ENCODE measurements around the gene NT5M. TPM values are rescaled to one million over a fixed set of nuclear protein-coding genes. Genes with fewer than 3 reads are reported as not detected.

Gene NT5M
- total RNA-seq, 1 experiment from 2014 or later = 10.2 TPM

DNA sequence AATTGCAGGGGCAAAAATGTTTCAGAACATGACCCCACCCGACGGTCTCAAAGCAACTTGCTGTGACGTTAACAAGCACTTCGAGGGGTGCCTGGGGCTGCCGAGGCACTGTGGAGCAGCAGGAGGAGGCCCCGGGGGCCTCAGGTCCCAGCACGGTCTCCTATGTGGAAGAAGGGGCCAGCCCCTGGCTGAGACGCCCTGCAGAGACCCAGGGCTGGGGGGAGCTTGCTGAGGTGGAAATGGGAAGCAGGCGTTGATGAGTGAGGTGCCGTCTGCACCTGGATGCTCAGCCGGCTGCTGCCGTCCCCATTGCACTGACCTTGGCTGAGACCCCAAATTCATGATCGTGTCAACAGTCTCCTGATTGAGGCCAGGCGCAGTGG is 46.5 kb downstream of the NT5M start:
- ChIA-PET RAD21 (ENCODE audit: low non-redundant PET in 1 of 2, low total read pairs in 2 of 2, uncharacterized antibody in 2 of 2, unreplicated experiment in 2 of 2) (no interaction called here), CTCF (interaction anchor here (1.0 kb wide), 1 partner anchor 264 kb away, joined by 3 read pairs; no protein-coding TSS in a partner anchor), POLR2A (no interaction called here)
- no peaks in the 10 kb centered on the region for H3K36me3 ChIP-seq (ENCODE audit: control insufficient read depth in 1 of 2, insufficient read depth in 2 of 2, low read length in 2 of 2)
- no peaks in the 10 kb centered on the region for H3K79me2 ChIP-seq (ENCODE audit: insufficient read depth, low read length)
- H3K4me2 ChIP-seq (ENCODE audit: low read length) = no peak overlapping the region
- no peak overlapping the region for H3K27ac ChIP-seq (ENCODE audit: low read depth, low read length)
- BruUV-seq (replicated peaks) = no TSS peak
- DNase-seq (ENCODE audit: low read depth, low spot score) (no peak), ATAC-seq (no peak)
- intact Hi-C loops (cut with micrococcal nuclease) = loop anchor here (10.0 kb wide), 2 partner anchors 515 to 685 kb away; partner anchors contain the start of genes ATPAF2 and GID4
- H3K4me1 ChIP-seq (ENCODE audit: control insufficient read depth in 1 of 2, insufficient read depth in 2 of 2, low read length in 2 of 2) = peaks cover 0 to 16% of the 10 kb centered on the region in 2 experiments; a peak in 2 of 4 replicates
- H3K9me2 ChIP-seq (ENCODE audit: insufficient read depth) = no peaks in the 10 kb centered on the region
- no peaks in the 10 kb centered on the region for H3K9me3 ChIP-seq (ENCODE audit: control insufficient read depth in 1 of 2, insufficient read depth in 1 of 2, low read depth in 1 of 2, low read length in 2 of 2)
- H2AFZ ChIP-seq (ENCODE audit: low read depth, low read length, poor library complexity, severe bottlenecking) = no peak overlapping the region
- no peak overlapping the region for H3K4me3 ChIP-seq (replicated peaks in 1 of 2; ENCODE audit: low read depth in 1 of 2, low read length in 2 of 2)
- no peaks in the 10 kb centered on the region for H4K20me1 ChIP-seq (ENCODE audit: insufficient read depth)
- TF ChIP-seq SRF (IDR thresholded peaks at IDR 0.05; ENCODE audit: low read depth) = no peak
- no peak for TF ChIP-seq FOSL1 (IDR thresholded peaks at IDR 0.05; ENCODE audit: low read depth)
- TF ChIP-seq, protein P1, sequence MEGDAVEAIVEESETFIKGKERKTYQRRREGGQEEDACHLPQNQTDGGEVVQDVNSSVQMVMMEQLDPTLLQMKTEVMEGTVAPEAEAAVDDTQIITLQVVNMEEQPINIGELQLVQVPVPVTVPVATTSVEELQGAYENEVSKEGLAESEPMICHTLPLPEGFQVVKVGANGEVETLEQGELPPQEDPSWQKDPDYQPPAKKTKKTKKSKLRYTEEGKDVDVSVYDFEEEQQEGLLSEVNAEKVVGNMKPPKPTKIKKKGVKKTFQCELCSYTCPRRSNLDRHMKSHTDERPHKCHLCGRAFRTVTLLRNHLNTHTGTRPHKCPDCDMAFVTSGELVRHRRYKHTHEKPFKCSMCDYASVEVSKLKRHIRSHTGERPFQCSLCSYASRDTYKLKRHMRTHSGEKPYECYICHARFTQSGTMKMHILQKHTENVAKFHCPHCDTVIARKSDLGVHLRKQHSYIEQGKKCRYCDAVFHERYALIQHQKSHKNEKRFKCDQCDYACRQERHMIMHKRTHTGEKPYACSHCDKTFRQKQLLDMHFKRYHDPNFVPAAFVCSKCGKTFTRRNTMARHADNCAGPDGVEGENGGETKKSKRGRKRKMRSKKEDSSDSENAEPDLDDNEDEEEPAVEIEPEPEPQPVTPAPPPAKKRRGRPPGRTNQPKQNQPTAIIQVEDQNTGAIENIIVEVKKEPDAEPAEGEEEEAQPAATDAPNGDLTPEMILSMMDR (IDR thresholded peaks at IDR 0.05 in 2 of 3, conservative IDR thresholded peaks at IDR 0.05 in 1 of 3; ENCODE audit: borderline replicate concordance in 1 of 3, insufficient read depth in 1 of 3, low read depth in 2 of 3, low read length in 2 of 3) = no peak
- no peak for TF ChIP-seq TCF7L2 (IDR thresholded peaks at IDR 0.05; ENCODE audit: borderline replicate concordance, extremely low read depth, insufficient read depth, insufficient read length)
- TF ChIP-seq, protein P2, sequence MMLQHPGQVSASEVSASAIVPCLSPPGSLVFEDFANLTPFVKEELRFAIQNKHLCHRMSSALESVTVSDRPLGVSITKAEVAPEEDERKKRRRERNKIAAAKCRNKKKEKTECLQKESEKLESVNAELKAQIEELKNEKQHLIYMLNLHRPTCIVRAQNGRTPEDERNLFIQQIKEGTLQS (IDR thresholded peaks at IDR 0.05) = no peak
- no peak for TF ChIP-seq JUND (IDR thresholded peaks at IDR 0.05)
- no peak for TF ChIP-seq SIN3A (IDR thresholded peaks at IDR 0.05; ENCODE audit: low read depth)
- no peak for TF ChIP-seq EZH2phosphoT487 (IDR thresholded peaks at IDR 0.05; ENCODE audit: borderline replicate concordance)
- TF ChIP-seq RAD21 (IDR thresholded peaks at IDR 0.05; ENCODE audit: low read depth) = no peak
- no peak for TF ChIP-seq SP1 (IDR thresholded peaks at IDR 0.05; ENCODE audit: low read depth)
- TF ChIP-seq POLR2A (IDR thresholded peaks at IDR 0.05; ENCODE audit: borderline replicate concordance, extremely low read depth, insufficient read depth, insufficient read length) = no peak
- no peak for TF ChIP-seq CBX3 (IDR thresholded peaks at IDR 0.05; ENCODE audit: low read depth)
- H3K27me3 ChIP-seq (ENCODE audit: insufficient read depth, low read length) = no peaks in the 10 kb centered on the region
- no peak overlapping the region for H3K9ac ChIP-seq (ENCODE audit: low read length)
